SIG-M5 treated with dmso at 0.1 percent for 504 hours (cell line): ENCODE data around the gene TRIM50.
"Not testable (repeated sequence)": the region's sequence is repeated elsewhere in the genome, so short reads cannot be mapped to it uniquely, and the experiment has no call there.

ENCODE experiments used
- DNase-seq: peaks from one replicate; lab custom pipeline; 2025; ENCODE audit not compliant: unreplicated experiment; lab: John Stamatoyannopoulos, UW

The TRIM50 gene

DNA sequence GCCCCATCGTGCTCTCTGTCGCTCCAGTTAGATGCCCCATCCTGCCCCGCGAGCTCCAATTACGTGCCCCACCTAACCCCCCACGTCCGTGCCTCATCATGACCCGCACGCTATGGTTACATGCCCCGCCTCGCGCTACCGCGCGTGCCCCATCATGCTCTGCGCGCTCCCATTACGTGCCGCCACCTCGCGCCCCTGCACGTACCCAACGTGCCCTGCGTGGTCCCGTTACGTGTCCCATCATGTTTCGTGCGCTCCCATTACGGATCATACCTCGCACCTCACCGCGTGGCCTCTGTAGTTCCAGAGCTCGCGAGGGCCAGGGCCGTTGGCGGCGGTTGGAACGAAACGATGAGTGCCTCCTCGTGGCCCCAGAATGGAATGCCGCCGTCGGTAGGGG is at the start of gene TRIM50, which contains the start of gene FKBP6:
Gene TRIM50, minus strand, starts transcription at position 161 of the 400 bp plus-strand sequence. CDS start 3,295 bp downstream, outside the sequence.
Gene FKBP6, plus strand, starts transcription at position 240 of the 400 bp plus-strand sequence. CDS start 268 bp downstream, outside the sequence.
- not testable (repeated sequence) for DNase-seq

DNA sequence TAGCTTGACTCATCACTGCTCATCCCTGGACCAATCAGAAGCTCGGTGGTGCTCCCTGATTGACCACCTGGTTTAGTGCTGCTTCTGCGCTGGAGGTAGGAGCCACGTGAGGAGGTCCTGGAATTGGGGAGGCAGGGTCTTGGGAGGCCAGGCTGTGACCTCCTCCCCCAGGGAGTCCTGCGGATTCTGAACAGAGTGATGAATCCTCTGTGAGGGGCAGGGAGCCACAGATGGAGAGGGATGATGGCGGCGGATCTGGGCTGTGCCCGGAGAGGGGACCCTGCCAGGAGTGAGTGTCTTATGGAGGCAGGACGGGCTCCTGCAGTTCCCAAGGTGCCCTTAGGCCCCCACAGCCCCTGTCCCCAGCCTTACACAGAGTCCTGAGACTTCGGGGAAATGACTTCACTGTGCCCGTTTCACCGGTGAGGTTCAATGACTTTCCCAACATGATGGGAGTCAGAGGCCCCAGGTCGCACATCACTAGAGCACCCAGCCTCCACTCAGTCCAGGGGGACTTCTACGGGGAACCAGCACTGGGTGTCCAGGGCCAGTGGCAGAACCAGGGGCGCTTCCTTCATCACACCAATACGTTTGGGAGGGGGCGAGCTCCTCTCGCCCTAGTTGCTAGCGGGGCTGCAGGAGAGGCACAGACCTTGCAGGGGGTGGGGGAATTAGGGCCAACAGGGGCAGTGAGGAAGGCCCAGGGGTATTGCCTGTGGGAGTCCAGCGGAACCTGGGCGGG is 49.0 kb upstream of the TRIM50 start:
- DNase-seq, result no peak

DNA sequence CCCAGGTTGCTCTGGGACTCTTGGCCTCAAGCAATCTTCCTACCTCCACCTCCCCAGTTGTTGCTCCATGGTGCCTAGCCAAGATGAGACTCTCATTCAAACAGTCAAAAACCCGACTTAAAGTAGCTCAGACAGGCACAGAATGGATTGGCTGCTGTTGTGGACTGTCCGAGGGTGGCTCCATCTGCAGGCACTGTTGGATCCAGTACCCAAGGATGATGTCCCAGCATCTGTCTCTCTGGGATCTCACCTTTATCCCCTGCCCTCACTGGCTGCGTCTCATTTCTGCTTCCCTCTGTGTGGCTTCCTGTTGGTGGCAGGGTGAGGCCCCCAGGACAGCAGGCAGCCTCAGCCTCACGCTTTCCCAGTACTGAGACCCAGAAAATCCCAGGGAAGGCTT is 48.4 kb upstream of the TRIM50 start:
- DNase-seq, result not testable (repeated sequence)

DNA sequence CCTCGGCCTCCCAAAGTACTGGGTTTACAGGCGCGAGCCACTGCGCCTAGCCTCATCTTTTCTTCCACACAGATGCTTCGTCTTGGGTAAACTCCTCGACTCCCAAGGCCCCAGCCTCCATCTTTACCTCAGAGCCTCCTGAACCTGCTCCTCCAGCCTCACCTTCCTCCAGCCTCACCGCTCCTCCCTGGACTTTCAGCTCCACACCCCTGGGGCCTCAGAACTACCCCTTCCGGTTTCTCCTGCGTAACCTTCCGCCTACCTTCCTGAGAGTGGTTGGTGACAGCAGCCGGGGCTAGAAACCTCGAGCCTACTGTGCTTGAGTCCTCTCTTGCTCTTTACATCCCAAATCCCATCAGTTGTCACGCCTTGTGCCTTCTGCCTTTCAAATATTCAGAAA is 45.9 kb upstream of the TRIM50 start:
- DNase-seq, result no peak

DNA sequence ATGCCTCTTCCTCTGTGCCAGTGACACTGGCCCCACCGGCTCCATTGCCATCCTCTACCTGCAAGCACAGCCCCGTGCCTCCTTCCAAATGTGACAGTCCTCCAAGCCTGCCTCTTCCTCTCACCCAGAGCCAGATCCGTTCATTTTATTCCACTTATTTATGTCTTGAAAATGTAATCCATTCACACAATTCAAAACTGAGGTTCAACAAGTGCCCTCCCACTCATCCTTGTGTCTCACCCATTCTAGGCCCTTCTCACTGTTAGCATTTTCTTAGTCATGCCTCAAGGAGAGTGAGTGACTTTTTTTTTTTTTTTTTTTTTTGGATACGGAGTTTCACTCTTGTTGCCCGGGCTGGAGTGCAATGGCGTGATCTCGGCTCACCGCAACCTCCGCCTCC is 41.7 kb upstream of the TRIM50 start:
- DNase-seq, result no peak

DNA sequence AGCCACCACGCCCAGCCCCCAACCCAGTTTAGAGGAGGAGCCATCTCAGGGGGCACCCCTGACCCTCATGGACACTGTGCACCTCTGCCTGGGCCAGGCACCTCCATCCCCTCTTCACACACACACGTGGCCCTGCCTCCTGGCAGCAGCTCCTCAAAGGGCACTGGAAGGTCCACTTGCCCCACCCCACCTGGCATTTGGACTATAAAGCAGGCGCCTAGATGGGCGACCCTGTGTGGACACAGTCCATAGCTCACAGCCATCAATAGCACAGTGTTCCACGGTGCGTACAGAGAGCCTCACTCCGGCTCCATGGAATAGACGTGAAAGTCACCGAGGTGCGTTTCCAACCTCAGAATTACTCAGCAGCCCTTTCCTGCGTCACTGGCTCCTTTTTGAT is 41.1 kb upstream of the TRIM50 start:
- no peak for DNase-seq

DNA sequence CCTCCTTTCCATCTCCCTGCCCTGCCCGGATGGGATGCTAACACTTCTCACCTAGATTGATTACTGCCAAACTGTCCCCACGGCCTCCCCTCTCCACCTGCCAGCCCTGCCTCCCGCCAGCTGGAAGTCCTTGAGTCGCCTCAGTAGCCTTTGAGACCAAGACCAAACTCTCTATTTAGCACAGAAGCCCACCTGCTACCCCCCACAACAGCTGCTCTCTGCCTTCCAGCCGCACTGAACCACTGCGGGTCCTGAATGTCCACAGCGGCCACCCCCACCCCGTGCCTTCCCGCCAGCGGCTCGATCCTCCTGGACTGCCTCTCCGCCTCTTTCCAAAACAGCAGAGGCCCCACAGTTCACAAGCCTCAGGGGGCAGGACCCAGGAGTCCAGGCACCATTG is 39.1 kb upstream of the TRIM50 start:
- DNase-seq, result no peak

DNA sequence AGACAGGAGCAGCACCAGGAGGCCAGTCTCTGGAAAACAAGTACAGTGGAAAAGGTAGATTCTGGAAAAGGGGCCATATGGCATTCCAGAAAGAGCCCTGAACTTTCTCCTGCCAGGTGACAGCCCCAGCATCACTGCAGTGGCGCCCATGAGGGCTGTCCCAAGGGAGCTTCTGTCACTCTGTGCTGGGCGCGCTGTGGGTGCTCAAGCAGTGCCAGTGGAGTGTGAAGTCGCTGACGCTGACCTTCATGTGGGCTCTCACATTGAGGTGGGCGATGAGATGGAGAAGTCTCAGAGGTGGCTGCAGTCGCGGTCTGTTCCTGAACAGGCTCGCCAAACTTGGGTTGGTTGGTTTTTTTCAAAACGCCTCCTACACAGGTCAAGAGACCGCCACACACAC is 38.2 kb upstream of the TRIM50 start:
- no peak for DNase-seq

DNA sequence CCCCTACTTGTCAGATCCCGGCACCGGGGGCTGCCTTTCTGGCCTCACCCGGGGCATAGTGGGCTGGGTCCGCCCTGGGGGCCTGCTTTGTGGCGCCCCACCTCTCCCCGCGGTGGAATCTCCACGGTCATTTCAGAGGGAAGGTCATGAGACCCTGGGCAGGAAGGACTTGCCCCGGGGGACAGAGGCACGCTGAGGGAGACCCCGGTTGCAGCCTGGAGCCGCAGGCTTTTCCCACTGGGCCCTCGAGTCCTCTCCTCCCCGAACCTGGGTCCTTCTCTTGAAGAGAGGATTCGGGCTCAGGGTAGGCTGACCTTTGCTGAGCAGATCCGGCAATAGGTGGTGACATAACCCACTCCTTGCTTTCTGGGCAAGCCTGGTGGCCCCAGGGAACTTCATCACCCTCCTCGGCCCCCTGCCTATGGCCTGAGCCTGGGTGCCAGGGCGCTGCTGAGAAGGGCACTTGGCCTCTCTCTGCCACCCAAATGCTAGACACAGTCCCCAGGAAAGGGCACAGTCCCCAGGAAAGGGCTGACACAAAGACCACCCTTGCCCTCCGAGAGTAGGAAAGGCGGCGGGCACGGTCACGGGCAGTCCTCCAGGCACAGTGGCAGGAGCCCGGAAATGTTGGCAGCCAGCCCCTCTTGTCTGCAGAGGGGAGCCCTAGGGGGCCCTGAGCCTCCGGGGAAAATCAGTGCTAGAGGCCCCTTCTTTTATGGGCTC is 36.3 kb upstream of the TRIM50 start:
- no peak for DNase-seq

DNA sequence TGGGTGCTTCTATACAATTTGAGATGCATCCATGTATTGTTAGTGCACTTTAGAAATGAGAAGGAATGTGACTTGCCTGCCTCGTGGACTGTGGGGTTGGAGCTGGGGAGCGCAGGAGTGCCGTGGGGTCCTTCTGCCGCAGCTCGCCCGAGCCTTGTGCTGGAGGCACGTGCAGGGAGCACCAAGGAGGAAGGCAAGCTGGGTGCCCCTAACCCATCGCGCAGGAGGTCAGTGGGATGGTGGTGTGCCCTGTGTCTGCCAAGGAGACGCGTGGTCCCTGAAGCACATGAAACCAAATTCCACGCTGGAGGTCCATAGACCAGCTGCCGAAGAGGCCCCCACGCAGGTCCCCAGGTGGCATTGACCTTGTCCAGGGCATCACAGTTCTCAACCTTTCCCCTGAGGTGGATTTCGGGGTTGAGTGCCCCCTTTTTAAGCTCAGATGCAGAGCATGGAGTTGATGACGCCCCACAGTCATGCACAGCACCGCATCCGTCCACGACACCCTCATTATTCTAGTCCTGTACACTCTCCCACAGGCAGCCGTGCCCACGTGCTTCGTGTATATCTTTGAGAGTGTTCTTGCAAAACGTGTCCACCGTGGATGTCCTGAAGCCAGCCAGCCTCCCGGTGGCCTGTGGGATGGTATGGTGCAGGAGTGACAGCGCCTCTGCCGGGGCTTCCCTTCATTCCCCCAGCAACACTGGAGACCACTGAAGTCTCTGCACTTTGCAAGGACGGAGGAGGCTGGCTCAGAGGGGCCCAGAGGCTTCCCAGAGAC is 35.5 kb upstream of the TRIM50 start:
- DNase-seq, result no peak

DNA sequence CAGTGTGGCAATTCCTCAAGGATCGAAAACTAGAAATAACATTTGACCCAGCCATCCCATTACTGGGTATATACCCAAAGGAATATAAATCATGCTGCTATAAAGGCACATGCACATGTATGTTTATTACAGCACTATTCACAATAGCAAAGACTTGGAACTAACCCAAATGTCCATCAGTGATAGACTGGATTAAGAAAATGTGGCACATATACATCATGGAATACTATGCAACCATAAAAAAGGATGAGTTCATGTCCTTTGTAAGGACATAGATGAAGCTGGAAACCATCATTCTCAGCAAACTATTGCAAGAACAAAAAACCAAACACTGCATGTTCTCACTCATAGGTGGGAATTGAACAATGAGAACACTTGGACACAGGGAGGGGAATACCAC is 32.7 kb upstream of the TRIM50 start:
- DNase-seq, result not testable (repeated sequence)

DNA sequence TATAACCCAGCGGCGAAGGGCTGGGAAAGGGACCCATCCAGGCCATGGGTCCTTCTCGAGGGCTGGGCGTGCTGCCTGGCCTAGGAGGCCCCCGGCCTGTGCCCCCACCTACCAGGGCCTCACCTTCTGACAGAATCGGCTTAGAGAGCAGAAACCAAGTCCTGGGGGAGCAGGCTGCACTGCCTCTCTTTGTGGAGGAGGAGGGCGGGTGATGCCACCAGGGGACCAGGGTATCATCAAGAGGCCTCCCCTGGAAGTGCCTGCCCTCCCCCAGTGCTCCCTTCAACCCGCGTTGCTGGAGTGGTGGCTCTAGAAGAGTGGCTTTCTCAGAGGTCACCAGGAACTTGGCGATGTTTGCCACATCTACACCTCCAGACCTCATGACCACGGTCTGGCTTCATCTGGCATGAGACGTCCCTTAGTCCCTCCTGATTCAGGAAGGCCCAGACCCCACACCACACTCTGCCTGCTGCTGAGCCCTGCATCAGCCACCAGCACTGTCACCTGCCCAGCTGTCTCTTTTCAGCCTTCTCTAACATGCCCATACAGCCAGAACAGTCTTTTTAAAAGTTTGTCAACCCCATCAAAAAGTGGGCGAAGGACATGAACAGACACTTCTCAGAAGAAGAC is 32.0 kb upstream of the TRIM50 start:
- DNase-seq, result no peak

DNA sequence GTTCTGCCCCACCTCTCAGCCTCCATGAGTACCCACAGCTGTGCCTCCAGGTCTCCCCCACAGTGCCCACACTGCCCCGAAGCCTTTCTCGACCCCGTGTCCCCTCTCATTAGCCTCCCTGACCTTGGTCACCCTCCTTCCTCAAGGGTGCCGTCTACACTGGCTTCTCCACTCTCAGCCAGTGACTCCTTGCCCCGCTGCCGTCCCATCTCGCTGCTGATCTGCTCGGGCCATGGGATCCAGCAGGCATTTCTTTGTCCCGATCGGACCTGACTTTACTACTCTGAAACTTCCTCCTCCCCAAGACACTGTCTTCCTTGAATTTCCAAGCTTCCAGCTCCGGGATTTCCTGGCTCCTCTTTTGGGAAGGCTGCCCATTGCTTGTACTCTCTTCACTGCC is 31.4 kb upstream of the TRIM50 start:
- DNase-seq, result no peak

DNA sequence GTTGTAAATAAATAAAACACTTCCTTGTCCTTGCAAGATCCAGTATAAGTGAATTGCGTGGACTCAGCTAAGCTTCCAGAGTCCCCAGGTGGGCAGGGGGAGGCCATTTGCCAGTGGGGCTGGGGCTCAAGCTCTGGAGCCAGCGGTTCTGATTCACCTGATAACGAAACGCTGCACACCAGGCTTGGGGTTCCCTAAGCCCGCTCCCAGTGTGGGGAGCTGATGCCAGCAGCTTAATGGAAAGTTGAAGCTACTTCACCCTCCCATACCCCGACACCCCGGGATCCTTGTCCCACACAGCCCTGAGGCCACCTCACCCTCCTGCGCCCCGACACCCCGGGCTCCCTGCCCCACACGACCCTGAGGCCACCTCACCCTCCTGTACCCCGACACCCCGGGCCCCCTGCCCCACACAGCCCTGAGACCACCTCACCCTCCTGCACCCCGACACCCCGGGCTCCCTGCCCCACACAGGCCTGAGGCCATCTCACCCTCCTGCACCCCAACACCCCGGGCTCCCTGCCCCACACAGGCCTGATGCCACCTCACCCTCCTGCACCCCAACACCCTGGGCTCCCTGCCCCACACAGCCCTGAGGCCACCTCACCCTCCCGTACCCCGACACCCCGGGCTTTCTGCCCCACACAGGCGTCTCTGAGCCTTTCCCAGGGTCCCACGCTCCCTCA is 30.9 kb upstream of the TRIM50 start:
- DNase-seq, result no peak

DNA sequence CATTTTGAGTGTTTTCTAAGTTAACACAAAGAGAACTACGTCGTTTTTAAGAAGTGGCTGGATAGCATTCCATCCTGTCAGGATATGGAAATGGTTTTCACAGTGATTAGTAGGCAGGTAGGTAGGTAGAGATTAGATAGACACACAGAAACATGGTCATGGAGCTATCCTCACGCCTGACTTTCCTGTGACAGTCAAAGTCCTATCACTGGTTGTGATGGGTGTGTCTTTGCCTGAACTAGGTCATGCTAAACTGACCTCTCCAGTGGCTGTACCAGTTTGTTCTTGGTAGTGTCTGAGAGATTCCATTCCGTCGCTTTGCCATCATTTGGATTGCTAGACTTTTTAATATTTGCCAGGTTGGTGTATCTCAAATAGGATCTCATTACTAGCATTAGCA is 28.3 kb upstream of the TRIM50 start:
- DNase-seq, result no peak

DNA sequence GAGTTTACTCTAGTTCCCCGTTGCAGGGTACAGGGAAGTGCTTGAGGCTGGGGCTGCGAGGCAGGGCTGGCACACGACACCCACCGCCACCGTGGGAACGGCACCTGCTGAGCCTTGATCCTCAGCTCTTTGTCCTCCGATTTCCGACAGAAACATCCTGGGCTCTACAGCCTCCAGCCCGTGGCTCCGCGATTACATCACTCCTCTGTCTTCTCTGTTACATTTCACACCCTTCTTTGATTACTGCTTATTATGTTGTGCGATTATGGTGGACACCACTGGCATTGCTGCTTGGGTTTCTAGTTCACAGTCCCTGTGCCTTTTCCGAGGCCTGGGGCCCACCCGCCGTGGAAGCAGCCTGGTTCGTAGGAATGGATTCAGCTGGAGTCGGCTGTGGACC is 26.9 kb upstream of the TRIM50 start:
- DNase-seq, result no peak

DNA sequence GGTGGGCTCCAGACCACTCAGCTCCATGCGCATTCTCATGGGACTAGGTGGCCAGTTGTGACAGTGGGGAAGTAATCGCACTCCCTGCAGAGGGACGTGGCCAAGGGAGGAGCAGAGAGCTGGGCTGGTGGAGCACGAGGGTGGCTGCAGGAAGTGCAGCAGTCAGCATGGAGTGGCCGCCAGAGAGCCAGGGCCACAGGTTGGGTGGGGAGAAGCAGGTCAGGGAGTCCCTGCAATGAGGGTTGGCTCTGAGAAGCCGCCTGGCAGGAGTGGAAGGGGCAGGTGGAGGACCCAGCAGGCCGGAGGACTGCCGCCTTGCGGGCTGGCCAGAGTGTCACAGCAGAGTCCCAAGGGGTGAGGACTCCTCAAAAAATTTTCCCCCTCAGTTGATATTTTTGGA is 26.3 kb upstream of the TRIM50 start:
- no peak for DNase-seq

DNA sequence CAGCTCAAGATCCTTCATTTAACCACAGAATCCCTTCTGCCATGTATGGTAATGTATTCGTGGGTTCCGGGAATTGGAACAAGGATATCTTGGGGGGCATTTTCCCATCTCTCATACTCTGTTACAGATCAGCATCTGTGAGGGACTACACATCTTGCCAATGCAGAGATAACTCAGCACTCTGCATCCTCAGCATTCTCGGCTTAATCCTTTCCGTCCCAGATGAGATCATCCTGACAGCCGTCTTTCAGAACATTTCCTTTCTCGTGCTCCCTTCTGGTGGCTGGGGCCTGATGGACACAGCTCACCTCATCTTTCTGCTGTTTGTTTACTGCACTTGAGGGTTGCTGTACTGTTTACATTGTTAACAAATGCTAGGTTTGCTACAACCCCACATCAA is 25.4 kb upstream of the TRIM50 start:
- no peak for DNase-seq

DNA sequence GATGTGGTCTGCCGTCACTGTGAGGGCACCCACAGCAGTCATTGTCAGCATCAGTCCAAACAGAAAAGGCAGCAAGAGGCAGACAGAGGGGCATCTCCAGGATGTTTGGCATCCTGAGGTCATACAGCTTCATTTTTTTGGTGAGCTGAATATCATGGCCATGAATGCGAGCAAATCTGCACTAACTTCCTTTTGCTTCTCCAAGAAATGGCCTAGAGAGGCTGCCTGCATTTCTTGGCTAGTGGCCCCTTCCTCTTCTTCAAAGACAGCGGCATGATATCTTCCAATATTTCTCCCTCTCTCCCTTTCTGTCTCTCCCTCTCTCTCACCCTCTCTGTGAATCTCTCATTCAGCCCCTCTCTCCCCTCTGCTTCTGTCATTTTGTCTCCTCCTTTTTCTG is 24.9 kb upstream of the TRIM50 start:
- DNase-seq, result no peak

DNA sequence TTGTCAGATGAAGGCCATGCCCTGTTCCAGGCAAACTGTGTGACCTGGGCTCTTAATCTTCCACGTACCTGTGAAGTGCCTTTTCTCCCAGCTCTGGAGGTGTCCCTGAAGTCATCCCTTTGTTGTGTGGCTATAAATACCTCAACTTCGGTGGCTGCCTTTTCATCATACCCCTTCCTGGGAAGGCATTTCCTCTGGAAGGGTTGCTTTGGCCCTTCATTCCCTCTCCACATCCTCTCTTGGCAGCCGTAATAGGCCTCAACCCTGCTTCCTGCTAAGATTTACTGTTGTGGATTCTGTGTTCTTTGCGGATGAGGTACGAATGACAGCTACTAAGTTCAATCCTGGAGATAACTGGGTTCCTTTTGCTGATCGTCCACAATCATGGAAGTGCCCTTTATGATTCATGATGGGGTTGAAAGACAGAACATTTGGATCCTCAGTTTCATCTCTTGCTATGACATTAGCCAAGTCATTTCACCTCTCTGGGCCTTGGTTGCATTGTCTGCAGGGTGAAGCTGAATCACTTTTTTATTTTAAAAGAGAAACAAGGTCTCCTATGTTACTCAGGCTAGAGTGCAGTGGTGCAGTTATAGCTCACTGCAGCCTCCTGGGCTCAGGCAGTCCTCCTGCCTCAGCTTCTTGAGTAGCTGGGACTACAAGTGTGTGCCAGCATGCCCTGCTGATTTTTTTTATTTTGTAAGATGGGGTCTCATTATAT is 23.7 kb upstream of the TRIM50 start:
- DNase-seq, result no peak
